Type B pancreatic cell (in vitro differentiated cells): ENCODE data around the gene TOLLIP. TPM values are rescaled to one million over a fixed set of nuclear protein-coding genes. Genes with fewer than 3 reads are reported as not detected.

Experiments
- DNase-seq: peaks from one replicate; pipeline ENCODE4 v3.0.0; 2021; ENCODE audit warnings: mixed read lengths; ENCODE audit not compliant: unreplicated experiment; ENCODE audit errors: extremely low spot score
- H3K27ac Mint-ChIP-seq: 2 replicates; pipeline ENCODE4 v1.8.0; 2021; ENCODE audit warnings: mild to moderate bottlenecking, mixed read lengths
- H3K27me3 Mint-ChIP-seq: 2 replicates; pipeline ENCODE4 v1.8.0; 2021; ENCODE audit warnings: mixed read lengths
- H3K36me3 Mint-ChIP-seq: 2 replicates; pipeline ENCODE4 v1.8.0; 2021; ENCODE audit warnings: mixed read lengths
- H3K4me1 Mint-ChIP-seq: one replicate; pipeline ENCODE4 v1.8.0; 2021; ENCODE audit warnings: mixed read lengths; ENCODE audit not compliant: unreplicated experiment
- H3K4me3 Mint-ChIP-seq: 2 replicates; pipeline ENCODE4 v1.8.0; 2021; ENCODE audit warnings: mild to moderate bottlenecking, mixed read lengths
- H3K9me3 Mint-ChIP-seq: 2 replicates; pipeline ENCODE4 v1.8.0; 2021; ENCODE audit warnings: mixed read lengths
- total RNA-seq: library from RNA; stranded (reverse); gene quantifications from 2 replicates; pipeline ENCODE4 v1.2.1, GENCODE V29; 2021; ENCODE audit warnings: low replicate concordance
- TF ChIP-seq, protein P1 (sequence below): fragments of 200-600 bp; sonication (generic); conservative IDR thresholded peaks from 2 replicates; pipeline ENCODE4 v1.5.0; 2021; ENCODE audit warnings: antibody characterized with exemption, mild to moderate bottlenecking

Gene TOLLIP
- total RNA-seq, 1 donor from 2014 or later, result 49.2 TPM

DNA sequence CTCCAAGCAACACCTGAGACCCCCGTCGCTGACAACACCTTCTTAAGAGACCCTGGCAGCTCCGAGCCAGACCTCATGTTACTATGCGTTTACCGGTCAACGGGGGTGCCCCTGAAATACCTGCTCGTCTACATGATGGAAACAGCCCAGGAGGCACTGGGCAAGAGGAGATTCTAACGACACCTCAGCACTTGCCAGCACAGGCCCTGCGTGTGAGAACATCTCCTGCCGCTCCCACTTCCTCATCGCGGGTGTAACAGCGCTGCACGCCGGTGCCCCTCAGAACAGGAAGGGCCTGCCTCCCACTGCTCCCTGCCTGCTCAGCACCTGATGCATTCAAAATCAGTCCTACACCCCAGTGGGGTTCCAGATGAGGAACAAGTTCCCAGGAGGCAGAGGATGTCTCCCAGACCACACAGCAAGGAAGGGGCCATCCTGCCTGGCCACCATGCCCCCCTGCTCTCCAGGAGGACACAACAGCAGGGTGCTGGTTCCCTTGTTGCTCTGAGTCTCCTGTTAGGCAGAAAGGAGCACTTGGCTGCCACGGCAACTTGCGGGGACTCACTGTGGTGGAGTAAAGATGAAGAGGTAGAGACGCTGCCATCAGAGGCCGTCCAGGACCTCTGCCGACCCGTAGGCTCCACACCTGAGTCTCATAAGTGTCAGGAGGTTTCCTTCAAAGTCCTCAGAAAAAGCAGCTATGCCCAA lies 2.1 kb downstream of the TOLLIP start:
- Mint-ChIP-seq H3K9me3 (peaks cover 10% of the 10 kb centered on the region), H3K36me3 (peaks cover 11% of the 10 kb centered on the region), H3K4me1 (peaks cover 38% of the 10 kb centered on the region), H3K4me3 (peak overlapping the region; percentile 81), H3K27me3 (peaks cover 1% of the 10 kb centered on the region), H3K27ac (no peak overlapping the region)
- TF ChIP-seq, protein P1, sequence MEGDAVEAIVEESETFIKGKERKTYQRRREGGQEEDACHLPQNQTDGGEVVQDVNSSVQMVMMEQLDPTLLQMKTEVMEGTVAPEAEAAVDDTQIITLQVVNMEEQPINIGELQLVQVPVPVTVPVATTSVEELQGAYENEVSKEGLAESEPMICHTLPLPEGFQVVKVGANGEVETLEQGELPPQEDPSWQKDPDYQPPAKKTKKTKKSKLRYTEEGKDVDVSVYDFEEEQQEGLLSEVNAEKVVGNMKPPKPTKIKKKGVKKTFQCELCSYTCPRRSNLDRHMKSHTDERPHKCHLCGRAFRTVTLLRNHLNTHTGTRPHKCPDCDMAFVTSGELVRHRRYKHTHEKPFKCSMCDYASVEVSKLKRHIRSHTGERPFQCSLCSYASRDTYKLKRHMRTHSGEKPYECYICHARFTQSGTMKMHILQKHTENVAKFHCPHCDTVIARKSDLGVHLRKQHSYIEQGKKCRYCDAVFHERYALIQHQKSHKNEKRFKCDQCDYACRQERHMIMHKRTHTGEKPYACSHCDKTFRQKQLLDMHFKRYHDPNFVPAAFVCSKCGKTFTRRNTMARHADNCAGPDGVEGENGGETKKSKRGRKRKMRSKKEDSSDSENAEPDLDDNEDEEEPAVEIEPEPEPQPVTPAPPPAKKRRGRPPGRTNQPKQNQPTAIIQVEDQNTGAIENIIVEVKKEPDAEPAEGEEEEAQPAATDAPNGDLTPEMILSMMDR, result no peak
- DNase-seq, result peak; percentile 54

DNA sequence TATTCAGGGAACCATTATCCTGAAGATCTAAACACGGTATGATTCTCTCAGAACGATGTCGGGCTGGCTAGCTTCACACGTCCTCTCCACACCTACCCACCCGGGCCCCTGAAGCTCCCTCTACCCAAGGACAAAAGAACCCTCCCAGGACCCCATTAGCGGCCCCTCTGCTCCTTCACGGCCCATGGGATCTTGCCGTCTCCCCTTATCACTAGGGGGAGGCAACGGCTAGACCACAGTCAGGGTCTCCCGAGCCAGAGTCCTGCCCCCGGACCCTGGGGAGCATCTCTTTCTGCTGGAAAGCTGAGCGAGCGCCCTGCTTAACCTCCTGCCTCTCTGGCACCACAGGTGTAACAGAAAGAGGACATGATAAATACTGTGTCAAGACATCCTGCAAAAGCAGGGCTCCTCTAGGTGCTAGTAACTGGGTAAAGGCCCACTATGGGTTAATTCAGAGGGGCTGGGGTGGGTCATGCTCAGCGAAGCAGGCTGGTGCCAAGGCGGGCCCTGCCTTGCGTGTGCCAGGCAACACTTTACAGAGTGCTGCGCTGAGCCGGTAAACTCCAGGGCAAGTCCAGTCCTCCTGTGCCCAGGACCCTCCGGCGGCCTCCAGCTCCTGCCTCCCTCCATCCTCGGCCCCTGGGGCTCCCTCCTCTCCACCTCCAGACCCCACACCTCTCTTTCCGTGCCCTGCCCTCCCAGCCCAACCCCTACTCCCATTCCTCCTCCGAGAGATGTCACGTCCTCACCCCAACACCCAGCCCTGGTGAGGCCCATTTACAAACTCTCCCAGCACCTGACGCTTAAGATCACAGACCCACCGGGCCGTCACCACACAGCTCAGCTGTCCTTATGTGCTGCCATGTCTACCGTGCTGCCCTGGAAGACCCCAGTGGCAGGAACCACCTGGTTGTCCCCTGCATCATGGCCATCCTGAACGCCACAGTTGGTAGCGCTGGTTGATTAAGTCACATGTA lies 3.0 kb downstream of the TOLLIP start:
- TF ChIP-seq, protein P1, result no peak
- Mint-ChIP-seq H3K4me3 (no peak overlapping the region), H3K9me3 (peaks cover 9% of the 10 kb centered on the region), H3K36me3 (peaks cover 11% of the 10 kb centered on the region), H3K27ac (no peak overlapping the region), H3K27me3 (no peaks in the 10 kb centered on the region), H3K4me1 (peaks cover 37% of the 10 kb centered on the region)
- peak; percentile 61 for DNase-seq

DNA sequence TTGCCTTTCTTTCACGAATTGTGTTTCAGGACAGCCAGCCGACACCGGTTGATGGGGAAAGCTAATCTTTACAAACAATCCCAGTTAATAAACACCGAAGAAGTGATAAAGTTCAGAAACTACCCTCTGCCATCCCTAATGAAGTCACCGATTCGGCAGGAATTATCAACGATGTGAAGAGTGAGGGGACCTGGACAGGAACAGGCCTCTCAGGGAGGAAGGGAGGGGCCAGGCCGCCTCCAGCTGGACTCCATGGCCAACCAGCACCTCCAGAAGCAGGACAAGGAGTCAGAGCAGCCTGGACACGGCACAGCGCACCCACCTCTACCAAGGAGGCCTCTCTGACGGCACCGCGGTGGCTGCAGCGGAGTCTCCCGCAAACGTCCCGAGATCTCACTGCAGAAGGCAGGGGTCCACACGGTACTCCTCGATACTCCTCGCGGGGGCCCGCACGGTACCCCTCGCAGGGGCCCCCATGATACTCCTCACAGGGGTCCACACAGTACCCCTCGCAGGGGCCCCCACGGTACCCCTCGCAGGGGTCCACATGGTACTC lies 3.9 kb downstream of the TOLLIP start:
- H3K36me3 Mint-ChIP-seq, result peaks cover 8% of the 10 kb centered on the region
- peaks cover 32% of the 10 kb centered on the region for H3K4me1 Mint-ChIP-seq
- peaks cover 2% of the 10 kb centered on the region for H3K9me3 Mint-ChIP-seq
- H3K27me3 Mint-ChIP-seq, result no peaks in the 10 kb centered on the region
- H3K27ac Mint-ChIP-seq, result peak overlapping the region; percentile 87
- DNase-seq, result peak; percentile 65
- TF ChIP-seq, protein P1, result no peak
- H3K4me3 Mint-ChIP-seq, result peak overlapping the region; percentile 49

DNA sequence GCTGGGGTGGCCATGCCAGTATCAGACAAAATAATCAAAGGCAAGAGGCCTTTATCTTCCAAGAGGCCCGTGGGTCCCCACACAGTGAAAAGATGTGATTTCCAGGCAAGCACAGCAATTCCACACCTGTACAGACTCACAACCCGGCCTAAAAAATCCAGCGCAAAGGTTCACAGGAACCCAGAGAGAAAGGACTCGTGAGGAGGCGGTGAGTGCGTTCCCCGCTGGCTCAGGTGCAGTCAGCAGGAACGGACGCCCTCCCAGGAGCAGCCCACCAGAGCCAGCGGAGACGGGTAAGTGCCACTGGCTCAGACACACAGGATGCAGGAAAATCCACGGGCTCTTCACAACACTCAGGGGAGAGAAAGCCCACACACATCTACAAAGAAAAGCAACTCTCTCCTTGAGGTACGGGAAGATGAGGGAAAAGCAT lies 4.4 kb downstream of the TOLLIP start:
- Mint-ChIP-seq H3K36me3 (peaks cover 5% of the 10 kb centered on the region), H3K9me3 (no peaks in the 10 kb centered on the region), H3K4me3 (peak overlapping the region; percentile 49), H3K4me1 (peaks cover 34% of the 10 kb centered on the region), H3K27ac (peak overlapping the region; percentile 87), H3K27me3 (no peaks in the 10 kb centered on the region)
- DNase-seq, result peak; percentile 50
- TF ChIP-seq, protein P1, result no peak

DNA sequence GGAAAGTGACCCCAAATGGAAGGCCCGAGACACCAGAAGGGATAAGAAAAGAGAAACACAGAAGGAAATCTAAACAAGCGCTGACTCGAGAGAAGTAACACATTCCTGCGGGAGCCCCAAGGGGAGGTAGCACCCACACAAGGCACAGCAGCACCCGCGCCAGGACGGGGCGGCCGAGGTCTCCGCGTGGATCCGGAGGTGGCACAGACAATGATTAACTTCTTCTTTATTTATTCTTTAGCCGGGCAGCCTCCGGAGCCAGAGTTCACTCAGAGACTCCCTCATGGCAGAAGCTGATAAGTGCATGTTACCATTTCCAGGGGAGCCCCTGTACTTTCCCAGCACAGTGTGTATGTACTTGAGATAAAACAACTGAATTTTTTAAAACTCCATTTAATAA lies 5.1 kb downstream of the TOLLIP start:
- H3K9me3 Mint-ChIP-seq, result no peaks in the 10 kb centered on the region
- TF ChIP-seq, protein P1, result no peak
- H3K36me3 Mint-ChIP-seq, result peaks cover 5% of the 10 kb centered on the region
- peaks cover 39% of the 10 kb centered on the region for H3K4me1 Mint-ChIP-seq
- peak; percentile 57 for DNase-seq
- no peaks in the 10 kb centered on the region for H3K27me3 Mint-ChIP-seq
- H3K4me3 Mint-ChIP-seq, result peak overlapping the region; percentile 79
- H3K27ac Mint-ChIP-seq, result peak overlapping the region; percentile 87
